Activated T-cell treated with anti-CD3 and anti-CD28 coated beads, Interleukin-2, amount 50 U/mL, for 72 hours (primary cell): ENCODE results near the gene LHFPL6. TPM values are rescaled to one million over a fixed set of nuclear protein-coding genes. Genes with fewer than 3 reads are reported as not detected.

Experiments
- ATAC-seq, 2 donors: fragments of 150-1000 bp; cut with Tn5 transposase; replicated peaks in 1 of 2; 2 replicates each; pipeline ENCODE4 v1.10.0; 2021; ENCODE audit warnings: moderate library complexity in 2 of 2, mild to moderate bottlenecking in 1 of 2
- DNase-seq, 2 donors: peaks; one replicate each; pipeline ENCODE4 v3.0.0; 2021 to 2022; ENCODE audit warnings: mixed read lengths in 1 of 2
- H3K27ac Mint-ChIP-seq: one replicate; pipeline ENCODE4 v1.8.0; 2022; ENCODE audit warnings: mild to moderate bottlenecking, moderate library complexity, mixed read lengths
- H3K27me3 Mint-ChIP-seq: one replicate; pipeline ENCODE4 v1.8.0; 2022; ENCODE audit warnings: low read depth, mixed read lengths
- H3K36me3 Mint-ChIP-seq, 2 donors: one replicate each; pipeline ENCODE4 v1.8.0; 2022; ENCODE audit warnings: mixed read lengths in 2 of 2, mild to moderate bottlenecking in 1 of 2; ENCODE audit not compliant: insufficient read depth in 2 of 2
- H3K4me1 Mint-ChIP-seq: one replicate; pipeline ENCODE4 v1.8.0; 2022; ENCODE audit warnings: low read depth, mixed read lengths
- H3K4me3 Mint-ChIP-seq, 2 donors: one replicate each; pipeline ENCODE4 v1.8.0; 2022; ENCODE audit warnings: mild to moderate bottlenecking in 2 of 2, mixed read lengths in 2 of 2, moderate library complexity in 2 of 2
- H3K9me3 Mint-ChIP-seq, 2 donors: one replicate each; pipeline ENCODE4 v1.8.0; 2022; ENCODE audit warnings: mixed read lengths in 2 of 2
- total RNA-seq, 2 donors: library from RNA; stranded (reverse); gene quantifications; one replicate each; pipeline ENCODE4 v1.2.3, GENCODE V29; 2022

The LHFPL6 gene
- total RNA-seq, 2 donors from 2014 or later: 1.7 to 2.5 TPM

DNA sequence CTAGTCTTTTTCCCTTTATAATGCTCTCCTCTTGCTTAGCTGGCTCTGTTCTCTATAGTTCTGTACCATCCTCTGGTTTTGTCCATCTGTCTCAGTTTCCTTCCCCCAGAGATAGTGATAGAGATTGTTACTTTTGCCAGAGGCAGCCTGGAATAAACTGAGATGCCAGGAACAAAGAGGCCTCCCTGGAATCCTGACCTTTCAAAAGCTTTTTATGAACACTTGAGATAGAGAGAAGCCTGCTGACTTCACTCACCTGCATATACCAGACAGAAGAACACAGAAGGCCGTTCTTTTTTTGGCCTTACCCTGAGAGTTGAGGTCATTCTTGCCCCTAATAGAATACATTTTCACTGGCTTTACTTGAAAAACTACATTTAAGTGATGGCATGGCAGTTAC, 150.2 kb downstream of the LHFPL6 start:
- no peak for DNase-seq
- ATAC-seq: no peak
- Mint-ChIP-seq H3K36me3 (no peaks in the 10 kb centered on the region), H3K27ac (no peak overlapping the region), H3K4me1 (no peaks in the 10 kb centered on the region), H3K9me3 (peaks cover 0 to 5% of the 10 kb centered on the region in 2 donors), H3K27me3 (peaks cover 19% of the 10 kb centered on the region), H3K4me3 (no peak overlapping the region)

DNA sequence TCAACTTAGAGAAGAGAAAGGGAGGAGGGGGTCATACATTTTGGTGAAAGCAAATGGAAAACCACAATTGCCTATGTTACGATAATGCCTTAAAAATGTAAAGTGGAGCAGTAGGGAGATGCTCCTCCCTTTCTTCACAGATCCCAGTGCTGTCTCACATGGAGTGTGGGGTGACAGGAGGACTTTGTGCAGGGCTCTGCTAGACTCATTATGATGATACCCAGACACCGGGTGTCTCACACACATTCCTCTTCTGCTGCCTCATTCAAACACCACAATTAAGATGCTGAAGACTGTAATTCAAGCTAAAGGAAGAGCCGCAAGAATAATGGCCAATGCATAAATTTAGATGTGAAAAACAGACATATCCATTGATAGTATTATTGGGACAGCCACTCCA, 150.6 kb downstream of the LHFPL6 start:
- Mint-ChIP-seq H3K27me3 (peaks cover 20% of the 10 kb centered on the region), H3K4me3 (no peak overlapping the region), H3K27ac (no peak overlapping the region), H3K9me3 (peaks cover 0 to 4% of the 10 kb centered on the region in 2 donors), H3K4me1 (no peaks in the 10 kb centered on the region), H3K36me3 (no peaks in the 10 kb centered on the region)
- no peak for ATAC-seq
- no peak for DNase-seq

DNA sequence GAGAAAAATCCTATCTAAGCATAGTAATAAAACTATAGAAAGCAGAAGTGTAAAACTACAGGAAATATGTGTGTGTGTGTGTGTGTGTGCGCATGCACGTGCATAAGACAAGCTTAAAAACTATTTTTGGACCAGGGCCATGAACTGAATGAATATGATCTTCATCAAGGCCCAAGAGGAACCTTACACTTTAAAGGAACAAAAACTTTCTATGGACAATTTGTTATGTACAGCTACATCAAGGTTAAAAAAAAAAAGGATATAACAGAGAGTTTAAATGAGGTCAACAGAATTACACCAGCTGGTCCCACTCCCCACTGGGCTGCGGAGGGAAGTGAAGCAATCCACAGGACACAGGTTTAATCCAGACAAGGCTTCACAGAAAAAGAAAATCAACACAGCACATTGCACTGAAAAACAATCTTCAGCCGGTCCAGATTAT, 151.1 kb downstream of the LHFPL6 start:
- DNase-seq (no peak), ATAC-seq (no peak)
- peaks cover 20% of the 10 kb centered on the region for H3K27me3 Mint-ChIP-seq

DNA sequence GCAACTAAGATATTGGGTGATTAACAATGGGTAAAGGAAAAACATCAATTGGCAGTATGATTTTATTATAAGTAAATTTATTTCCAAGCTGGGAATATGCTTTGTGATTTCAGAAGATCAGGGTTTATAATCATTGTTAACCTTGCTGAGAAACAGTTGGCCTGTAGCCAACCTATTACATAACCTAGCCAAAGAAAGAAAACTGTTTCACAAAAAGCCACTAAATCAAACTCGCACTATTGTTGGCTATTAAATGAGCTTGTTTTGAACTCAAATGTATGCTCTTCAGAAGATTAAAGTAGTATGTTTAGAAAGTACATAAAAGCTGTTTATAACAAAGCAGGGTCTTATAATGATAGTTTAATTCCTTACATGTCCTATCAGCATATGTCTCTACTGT, 151.7 kb downstream of the LHFPL6 start:
- no peak overlapping the region for H3K27ac Mint-ChIP-seq
- ATAC-seq: no peak
- H3K4me1 Mint-ChIP-seq: no peaks in the 10 kb centered on the region
- H3K4me3 Mint-ChIP-seq: no peak overlapping the region
- no peak for DNase-seq
- no peaks in the 10 kb centered on the region for H3K9me3 Mint-ChIP-seq
- peaks cover 20% of the 10 kb centered on the region for H3K27me3 Mint-ChIP-seq
- H3K36me3 Mint-ChIP-seq: no peaks in the 10 kb centered on the region

More for the DNA sequence above, 151.1 kb downstream of the LHFPL6 start:
- Mint-ChIP-seq H3K36me3 (no peaks in the 10 kb centered on the region), H3K27ac (no peak overlapping the region), H3K4me3 (no peak overlapping the region), H3K4me1 (no peaks in the 10 kb centered on the region), H3K9me3 (no peaks in the 10 kb centered on the region)

DNA sequence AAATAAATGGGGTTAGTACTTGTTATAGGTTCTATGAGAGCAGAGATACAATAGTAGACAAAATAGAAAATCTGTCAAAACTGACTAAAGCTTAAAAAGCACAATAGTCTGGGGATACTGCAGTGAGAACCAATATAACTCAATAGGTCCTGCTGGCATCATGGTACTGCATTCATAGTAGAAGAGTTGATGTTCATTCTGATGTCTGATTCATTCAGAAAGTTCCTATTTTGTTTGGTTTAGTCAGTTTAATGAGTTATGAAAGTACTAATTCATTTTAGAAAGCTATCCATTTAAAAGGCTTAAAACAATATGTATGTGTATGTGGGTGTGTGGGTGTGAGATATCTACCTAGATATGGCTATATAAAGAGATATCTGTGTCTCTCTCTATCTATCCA, 152.8 kb downstream of the LHFPL6 start:
- no peak overlapping the region for H3K4me3 Mint-ChIP-seq
- peaks cover 20% of the 10 kb centered on the region for H3K27me3 Mint-ChIP-seq
- no peaks in the 10 kb centered on the region for H3K9me3 Mint-ChIP-seq
- ATAC-seq: no peak
- H3K36me3 Mint-ChIP-seq: no peaks in the 10 kb centered on the region
- no peaks in the 10 kb centered on the region for H3K4me1 Mint-ChIP-seq
- no peak for DNase-seq
- no peak overlapping the region for H3K27ac Mint-ChIP-seq

DNA sequence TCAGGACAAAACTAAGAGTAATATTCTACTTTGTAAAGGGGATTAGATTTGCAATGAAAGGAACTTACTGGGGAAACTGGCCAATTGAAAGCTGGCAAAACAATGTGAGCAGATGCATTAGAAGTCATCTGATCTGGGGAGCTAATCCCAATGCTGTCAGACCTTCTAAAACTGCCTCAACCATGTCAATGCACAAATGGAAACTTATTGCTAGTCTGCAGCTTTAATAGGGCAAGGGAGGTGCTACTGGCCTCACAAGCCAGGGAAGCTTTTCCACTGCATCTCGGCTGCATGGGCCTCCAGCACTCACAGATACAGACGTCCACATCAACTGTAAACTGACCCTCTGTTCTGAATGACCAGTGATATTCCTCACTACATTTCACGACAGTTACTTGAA, 154.2 kb downstream of the LHFPL6 start:
- H3K27ac Mint-ChIP-seq: no peak overlapping the region

DNA sequence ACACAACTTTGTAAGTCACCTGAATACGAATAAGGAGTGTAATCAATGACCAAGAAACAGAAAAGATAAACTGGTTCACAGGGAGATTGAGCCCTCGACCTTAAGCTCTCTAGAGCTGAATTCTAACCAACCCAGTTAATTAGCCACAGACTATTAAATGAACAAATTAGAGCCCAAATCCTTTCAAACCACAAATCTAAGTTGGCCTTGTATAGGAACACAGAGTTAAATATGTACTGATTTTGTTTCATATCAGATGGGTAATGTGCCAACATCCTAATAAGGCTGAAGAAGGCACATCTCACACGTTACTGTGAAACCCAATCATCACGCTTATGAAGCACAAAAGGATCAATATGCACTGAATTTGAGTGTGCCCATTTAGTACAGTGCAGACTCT, 156.1 kb downstream of the LHFPL6 start:
- Mint-ChIP-seq H3K27me3 (peaks cover 16% of the 10 kb centered on the region), H3K27ac (no peak overlapping the region), H3K4me1 (no peaks in the 10 kb centered on the region), H3K9me3 (no peaks in the 10 kb centered on the region), H3K36me3 (no peaks in the 10 kb centered on the region), H3K4me3 (no peak overlapping the region)
- DNase-seq (no peak), ATAC-seq (no peak)

More for the DNA sequence above, 154.2 kb downstream of the LHFPL6 start:
- Mint-ChIP-seq H3K4me3 (no peak overlapping the region), H3K4me1 (no peaks in the 10 kb centered on the region), H3K27me3 (peaks cover 20% of the 10 kb centered on the region), H3K36me3 (no peaks in the 10 kb centered on the region), H3K9me3 (no peaks in the 10 kb centered on the region)
- no peak for DNase-seq
- ATAC-seq: no peak

DNA sequence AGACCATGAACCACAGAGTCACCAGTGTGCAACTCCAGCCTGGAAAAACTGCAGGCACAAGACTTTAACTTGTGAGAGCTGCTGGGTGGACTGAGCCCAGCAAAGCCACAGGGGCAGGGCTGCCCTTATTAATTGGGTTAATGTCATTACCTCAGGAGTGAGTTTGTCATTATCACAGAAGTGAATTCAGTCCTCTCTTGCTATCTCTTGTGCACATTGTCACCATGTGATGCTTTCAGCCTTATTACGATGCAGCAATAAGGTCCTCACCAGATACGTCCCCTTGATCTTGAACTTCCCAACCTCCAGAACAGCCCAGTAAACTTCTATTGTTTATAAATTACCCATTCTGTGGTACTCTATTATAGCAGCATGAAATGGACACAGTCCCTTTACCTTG, 158.1 kb downstream of the LHFPL6 start:
- Mint-ChIP-seq H3K4me1 (no peaks in the 10 kb centered on the region), H3K9me3 (no peaks in the 10 kb centered on the region), H3K36me3 (no peaks in the 10 kb centered on the region), H3K4me3 (no peak overlapping the region), H3K27ac (no peak overlapping the region), H3K27me3 (peaks cover 16% of the 10 kb centered on the region)
- ATAC-seq (no peak), DNase-seq (no peak)

DNA sequence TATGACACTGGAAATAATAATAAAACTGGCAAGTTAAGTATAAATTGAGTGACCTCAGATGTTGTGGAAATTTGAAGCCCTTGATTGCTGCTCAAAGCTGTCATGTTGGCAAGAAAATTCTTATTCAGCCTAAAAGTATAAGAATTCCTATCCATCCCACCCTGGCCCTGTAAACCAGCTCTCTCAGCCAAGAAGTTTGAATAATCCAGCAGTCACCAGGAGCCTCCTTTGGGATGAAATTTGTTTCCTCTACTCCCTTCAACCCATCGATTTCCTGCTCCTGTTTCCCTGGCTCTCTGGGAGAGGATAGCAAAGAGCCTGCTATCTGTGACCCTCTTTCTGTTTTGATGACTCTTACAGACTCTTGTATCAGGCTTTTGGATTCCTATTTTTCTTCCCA, 169.3 kb downstream of the LHFPL6 start:
- Mint-ChIP-seq H3K27ac (no peak overlapping the region), H3K9me3 (peaks cover 1 to 3% of the 10 kb centered on the region in 2 donors), H3K36me3 (peaks cover 0 to 1% of the 10 kb centered on the region in 2 donors), H3K4me3 (no peak overlapping the region), H3K4me1 (no peaks in the 10 kb centered on the region), H3K27me3 (peaks cover 32% of the 10 kb centered on the region)
- DNase-seq (no peak), ATAC-seq (no peak)

DNA sequence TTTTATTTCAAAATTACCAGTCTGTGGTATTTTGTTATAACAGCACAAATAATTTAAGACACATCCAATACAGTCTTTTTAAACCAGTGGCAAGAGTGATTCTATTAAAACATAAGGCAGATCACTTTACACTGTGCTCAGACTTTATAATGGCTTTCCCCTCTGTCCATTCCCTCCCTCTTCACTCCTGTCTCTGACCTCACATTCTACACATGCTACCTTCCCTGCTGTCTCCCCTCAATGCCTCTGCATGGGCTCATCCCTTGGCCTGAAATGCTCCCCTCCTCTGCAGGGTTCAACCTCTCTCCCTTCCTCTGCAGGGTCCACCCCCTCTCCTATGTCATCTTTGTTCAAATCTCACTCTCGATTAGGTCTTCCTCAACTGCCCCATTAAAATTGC, 170.8 kb downstream of the LHFPL6 start:
- ATAC-seq: no peak
- Mint-ChIP-seq H3K36me3 (peaks cover 0 to 1% of the 10 kb centered on the region in 2 donors), H3K4me1 (no peaks in the 10 kb centered on the region), H3K4me3 (no peak overlapping the region), H3K27ac (no peak overlapping the region), H3K9me3 (peaks cover 1 to 3% of the 10 kb centered on the region in 2 donors), H3K27me3 (peaks cover 32% of the 10 kb centered on the region)
- no peak for DNase-seq

DNA sequence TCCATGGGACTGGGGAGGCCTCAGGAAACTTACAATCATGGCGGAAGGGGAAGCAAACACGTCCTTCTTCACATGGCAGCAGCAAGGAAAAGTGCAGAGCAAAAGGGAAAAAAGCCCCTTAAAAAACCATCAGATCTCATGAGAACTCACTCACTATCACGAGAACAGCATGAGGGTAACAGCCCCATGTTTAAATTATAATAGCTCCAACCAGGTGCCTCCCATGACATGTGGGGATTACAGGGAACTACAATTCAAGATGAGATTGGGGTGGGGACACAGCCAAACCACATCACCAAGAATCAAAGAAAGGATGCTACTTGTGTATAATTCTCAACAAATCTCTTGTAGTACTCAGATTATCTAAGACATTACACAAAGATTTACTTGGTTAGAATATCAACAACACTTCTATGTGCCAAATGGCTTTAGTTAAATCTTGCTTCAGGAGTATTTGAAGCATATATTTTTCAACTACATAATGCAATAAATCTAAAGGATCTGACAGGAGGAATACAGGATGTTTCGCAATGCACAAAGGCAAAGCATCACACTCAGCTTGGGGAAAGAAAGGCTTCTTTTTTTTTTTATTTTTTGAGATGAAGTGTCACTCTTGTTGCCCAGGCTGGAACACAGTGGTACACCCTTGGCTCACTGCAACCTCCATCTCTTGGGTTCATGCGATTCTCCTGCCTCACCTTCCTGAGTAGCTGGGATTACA, 180.0 kb downstream of the LHFPL6 start:
- H3K36me3 Mint-ChIP-seq: no peaks in the 10 kb centered on the region
- H3K4me3 Mint-ChIP-seq: no peak overlapping the region
- H3K4me1 Mint-ChIP-seq: peaks cover 3% of the 10 kb centered on the region
- peaks cover 12% of the 10 kb centered on the region for H3K27me3 Mint-ChIP-seq
- ATAC-seq (no peak), DNase-seq (no peak)
- H3K9me3 Mint-ChIP-seq: no peaks in the 10 kb centered on the region
- no peak overlapping the region for H3K27ac Mint-ChIP-seq

DNA sequence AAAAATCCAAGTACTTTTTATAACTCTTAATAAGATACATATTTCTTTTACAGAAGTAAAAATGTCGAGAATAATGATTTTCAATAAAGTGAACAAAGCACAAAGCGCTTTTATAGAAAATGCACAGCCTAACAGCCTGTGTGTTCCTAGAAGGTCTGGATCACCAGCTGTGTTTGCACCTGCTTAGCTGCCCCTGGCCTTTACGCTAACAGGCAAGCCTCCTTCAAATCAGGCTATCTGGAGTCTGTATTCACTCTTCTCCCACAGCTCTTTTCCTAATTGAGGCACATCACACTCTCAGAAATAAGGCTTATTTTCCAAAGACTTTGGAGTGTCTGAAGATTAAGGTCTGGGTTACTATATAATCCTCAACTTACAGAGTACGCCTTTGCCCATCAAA, 183.1 kb downstream of the LHFPL6 start:
- no peaks in the 10 kb centered on the region for H3K36me3 Mint-ChIP-seq
- no peak for DNase-seq

DNA sequence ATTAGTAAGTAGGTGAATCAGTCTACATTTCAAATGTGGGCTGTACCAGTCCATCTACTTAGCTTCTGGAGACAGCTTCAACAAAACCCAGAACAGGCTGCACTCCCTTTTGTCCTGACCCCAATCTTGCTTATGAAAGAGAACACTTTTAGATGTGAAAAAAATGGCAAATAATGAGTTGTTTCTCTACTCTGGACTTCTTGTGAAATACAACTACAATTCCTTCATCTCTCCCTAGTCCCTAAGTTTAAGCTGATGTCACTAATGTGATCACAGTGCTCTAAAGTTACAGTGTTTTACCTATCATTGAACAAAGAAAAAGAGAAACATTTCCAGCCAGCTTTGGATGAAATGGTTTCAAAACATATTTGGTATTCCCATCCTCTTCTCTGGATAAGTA, 183.9 kb downstream of the LHFPL6 start:
- Mint-ChIP-seq H3K36me3 (no peaks in the 10 kb centered on the region), H3K27ac (no peak overlapping the region), H3K9me3 (no peaks in the 10 kb centered on the region), H3K27me3 (peaks cover 33% of the 10 kb centered on the region), H3K4me3 (no peak overlapping the region), H3K4me1 (peaks cover 3% of the 10 kb centered on the region)
- ATAC-seq (no peak), DNase-seq (no peak)

More for the DNA sequence above, 183.1 kb downstream of the LHFPL6 start:
- Mint-ChIP-seq H3K27me3 (peaks cover 32% of the 10 kb centered on the region), H3K27ac (no peak overlapping the region), H3K4me3 (no peak overlapping the region), H3K9me3 (no peaks in the 10 kb centered on the region), H3K4me1 (peaks cover 3% of the 10 kb centered on the region)
- ATAC-seq: no peak

DNA sequence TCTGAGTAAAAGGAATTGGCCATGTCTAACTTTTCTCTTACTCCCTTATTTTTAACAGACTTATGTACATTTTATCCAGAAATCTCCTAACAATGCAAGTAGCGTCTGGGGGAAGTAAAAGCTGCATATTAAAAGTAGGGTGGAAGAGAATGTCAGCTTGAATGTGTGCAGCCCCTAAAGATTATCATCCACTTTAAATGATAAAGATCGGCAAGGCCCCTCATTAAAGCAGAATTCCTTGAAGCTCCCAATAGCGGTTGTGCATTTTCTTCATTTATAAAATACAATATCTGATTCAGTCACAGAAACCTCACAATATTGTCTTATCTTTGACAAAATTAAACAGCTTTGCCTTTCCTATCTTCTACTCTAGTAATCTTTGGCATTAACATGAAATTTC, 184.6 kb downstream of the LHFPL6 start:
- peaks cover 28% of the 10 kb centered on the region for H3K27me3 Mint-ChIP-seq
- H3K27ac Mint-ChIP-seq: no peak overlapping the region
- no peak for ATAC-seq
- H3K9me3 Mint-ChIP-seq: no peaks in the 10 kb centered on the region
- no peaks in the 10 kb centered on the region for H3K36me3 Mint-ChIP-seq
- DNase-seq: no peak
- peaks cover 3% of the 10 kb centered on the region for H3K4me1 Mint-ChIP-seq
- H3K4me3 Mint-ChIP-seq: no peak overlapping the region
